ENCODE measurements around the gene MCTP1. TPM values are rescaled to one million over a fixed set of nuclear protein-coding genes. Genes with fewer than 3 reads are reported as not detected.

The MCTP1 gene
- total and polyA plus RNA-seq, 2 of the 8 experiments (the other 6 are each of a cell fraction or from before 2014, with no cell fraction given) = 0.56 to 3.4 TPM

DNA sequence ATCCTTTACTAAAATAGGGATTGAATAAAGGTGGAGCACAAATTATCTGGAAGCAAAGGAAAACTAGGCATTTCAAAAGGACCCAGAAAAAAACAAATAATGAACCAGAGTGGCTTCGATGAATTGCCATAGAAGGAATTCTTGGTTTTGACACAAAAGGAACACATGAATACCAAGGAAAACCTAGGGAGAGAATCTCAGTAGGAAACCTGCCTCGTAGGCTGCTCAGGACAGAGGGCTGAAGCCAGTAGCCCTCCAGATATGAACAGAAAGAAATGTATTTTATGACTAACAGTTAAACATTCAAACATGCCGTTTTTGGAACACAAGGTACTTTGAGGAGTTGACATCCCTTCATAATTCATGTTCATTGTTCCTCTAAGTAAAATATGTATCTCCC, 420.9 kb downstream of the MCTP1 start:
- Histone ChIP-seq H3K18ac (ENCODE audit: extremely low read depth, low read length) (no peak overlapping the region), H3K36me3 (ENCODE audit: control insufficient read depth in 2 of 4, insufficient read depth in 4 of 4, low read length in 3 of 4) (no peaks in the 10 kb centered on the region), H3K4me1 (replicated peaks in 1 of 4; ENCODE audit: control insufficient read depth in 3 of 4, insufficient read depth in 4 of 4, low read length in 3 of 4) (peaks cover 0 to 7% (median 2%) of the 10 kb centered on the region in 4 experiments; a peak in 4 of 7 replicates), H3K9ac (replicated peaks in 1 of 4; ENCODE audit: extremely low read depth in 1 of 4, low read depth in 3 of 4, low read length in 3 of 4) (no peak overlapping the region), H3K9me3 (ENCODE audit: insufficient read depth in 2 of 2, low read depth in 1 of 2, low read length in 1 of 2) (no peaks in the 10 kb centered on the region), H3K4me3 (ENCODE audit: extremely low read depth in 1 of 4, insufficient read depth in 2 of 4, low read depth in 3 of 4, low read length in 4 of 4) (no peak overlapping the region), H2AK5ac (ENCODE audit: low read depth, low read length) (no peak overlapping the region), H3K4me2 (ENCODE audit: insufficient read depth in 1 of 2, low read depth in 2 of 2, low read length in 2 of 2) (peak overlapping the region in 1 of 2 experiments; percentile 2; a peak in 1 of 4 replicates), H3K56ac (replicated peaks; ENCODE audit: insufficient read length, low read depth, low read length) (no peak overlapping the region), H3K14ac (ENCODE audit: insufficient read length) (no peak overlapping the region), H2AFZ (ENCODE audit: low read length) (no peak overlapping the region), H3K23me2 (ENCODE audit: low read depth, low read length) (no peaks in the 10 kb centered on the region), H2BK5ac (ENCODE audit: low read depth, low read length) (no peak overlapping the region), H3K79me2 (ENCODE audit: control insufficient read depth in 1 of 2, insufficient read depth in 2 of 2, low read length in 2 of 2) (no peaks in the 10 kb centered on the region), H4K8ac (ENCODE audit: extremely low read depth, insufficient read depth, low read length) (no peak overlapping the region), H3K4ac (replicated peaks; ENCODE audit: insufficient read length, low read depth, low read length) (no peak overlapping the region), H2BK15ac (ENCODE audit: low read length) (no peak overlapping the region), H2BK12ac (ENCODE audit: low read depth, low read length) (no peak overlapping the region), H3K27ac (ENCODE audit: low read depth, low read length) (no peak overlapping the region), H4K91ac (replicated peaks; ENCODE audit: insufficient read length, low read length) (no peak overlapping the region), H3K27me3 (replicated peaks in 1 of 4; ENCODE audit: control insufficient read depth in 3 of 4, extremely low read depth in 1 of 4, insufficient read depth in 3 of 4, low read length in 3 of 4) (no peaks in the 10 kb centered on the region), H2BK20ac (ENCODE audit: low read length) (no peak overlapping the region), H3K23ac (ENCODE audit: insufficient read length) (no peak overlapping the region), H4K20me1 (replicated peaks in 1 of 2; ENCODE audit: control insufficient read depth in 1 of 2, insufficient read depth in 2 of 2, low read length in 2 of 2) (no peaks in the 10 kb centered on the region), H2BK120ac (replicated peaks; ENCODE audit: low read depth, low read length) (no peak overlapping the region), H3K79me1 (ENCODE audit: low read depth, low read length) (no peaks in the 10 kb centered on the region), H4K5ac (ENCODE audit: insufficient read length, low read depth, low read length) (no peak overlapping the region)
- FAIRE-seq (peak; percentile 62), DNase-seq (ENCODE audit: low read depth in 1 of 2, low spot score in 2 of 2) (no peak)
- 45% methylated on average over 3 of the region's 3 CpGs; no CpG with 5 or more reads in 1 of the 2 experiments for WGBS, 2 experiments (ENCODE audit: extremely low coverage in 1 of 2, insufficient coverage in 1 of 2, insufficient read length in 1 of 2, insufficient replicate concordance in 2 of 2, low coverage in 1 of 2, low lambda C conversion rate in 2 of 2, missing lambda C conversion rate in 1 of 2)
- ChIA-PET POLR2A (ENCODE audit: partially characterized antibody) (no interaction called here), CTCF (ENCODE audit: partially characterized antibody) (interaction anchor here (0.7 to 3.3 kb wide), 2 partner anchors 14 to 1111 kb away, joined by 4 to 16 read pairs; no protein-coding TSS in a partner anchor)
- TF ChIP-seq, protein P1, sequence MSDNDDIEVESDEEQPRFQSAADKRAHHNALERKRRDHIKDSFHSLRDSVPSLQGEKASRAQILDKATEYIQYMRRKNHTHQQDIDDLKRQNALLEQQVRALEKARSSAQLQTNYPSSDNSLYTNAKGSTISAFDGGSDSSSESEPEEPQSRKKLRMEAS (IDR thresholded peaks at IDR 0.05) = no peak
- TF ChIP-seq SAP30 (IDR thresholded peaks at IDR 0.05; ENCODE audit: insufficient read depth, insufficient replicate concordance, low read length) (no peak), KDM1A (IDR thresholded peaks at IDR 0.05; ENCODE audit: borderline replicate concordance, low read length) (no peak), TAF1 (IDR thresholded peaks at IDR 0.05; ENCODE audit: low read depth, low read length) (no peak), TAF7 (optimal IDR thresholded peaks at IDR 0.05; ENCODE audit: borderline replicate concordance, low read depth, low read length) (no peak), SRF (IDR thresholded peaks at IDR 0.05; ENCODE audit: low read depth, low read length) (no peak), SP2 (IDR thresholded peaks at IDR 0.05; ENCODE audit: low read length) (no peak)

Data from H1 (cell line).